Stimulated activated CD8-positive, alpha-beta memory T cell treated with anti-CD3 and anti-CD28 coated beads, Interleukin-7, amount 100 ng/mL, for 48 hours (primary cell): Measurements from ENCODE around the gene IQCF5.
"Not testable (repeated sequence)": the region's sequence is repeated elsewhere in the genome, so short reads cannot be mapped to it uniquely, and the experiment has no call there.

Source experiments
- DNase-seq, 2 donors: peaks; one replicate each; pipeline ENCODE4 v3.0.0-alpha.2; 2020; ENCODE audit warnings: low read depth in 1 of 2; ENCODE audit errors: extremely low read depth in 1 of 2

Gene IQCF5

GRCh38 chr3:51875501-51875900, at the start of gene IQCF5:
IQCF5 (minus strand) TSS chr3:51875601; CDS start chr3:51875531, 70 bp downstream.
- no peak for DNase-seq

- no peak for DNase-seq
Measured at GRCh38 chr3:51921081-51921578, 45.7 kb upstream of the IQCF5 start.

- no peak for DNase-seq
Measured at GRCh38 chr3:51916418-51916817, 41.0 kb upstream of the IQCF5 start.

GRCh38 chr3:51908026-51908425, 32.6 kb upstream of the IQCF5 start:
- DNase-seq = no peak

GRCh38 chr3:51904034-51904823, 28.8 kb upstream of the IQCF5 start:
- no peak for DNase-seq

GRCh38 chr3:51902361-51902760, 27.0 kb upstream of the IQCF5 start:
- DNase-seq = peak in 1 of 2 donors; percentile 42

- DNase-seq = not testable (repeated sequence)
Measured at GRCh38 chr3:51900043-51900442, 24.6 kb upstream of the IQCF5 start.

GRCh38 chr3:51897391-51897790, 22.0 kb upstream of the IQCF5 start:
- DNase-seq = no peak

- DNase-seq = no peak
Measured at GRCh38 chr3:51896607-51897305, 21.4 kb upstream of the IQCF5 start.

- DNase-seq = no peak
Measured at GRCh38 chr3:51894939-51895338, 19.5 kb upstream of the IQCF5 start.

GRCh38 chr3:51894391-51894790, 19.0 kb upstream of the IQCF5 start:
- DNase-seq = no peak

- DNase-seq = no peak
Measured at GRCh38 chr3:51891242-51892039, 16.0 kb upstream of the IQCF5 start.

- DNase-seq = no peak
Measured at GRCh38 chr3:51888463-51889105, 13.2 kb upstream of the IQCF5 start.

- DNase-seq = no peak
Measured at GRCh38 chr3:51887620-51888019, 12.2 kb upstream of the IQCF5 start.

GRCh38 chr3:51886447-51886846, 11.0 kb upstream of the IQCF5 start:
- no peak for DNase-seq

- DNase-seq = no peak
Measured at GRCh38 chr3:51879937-51880336, 4.5 kb upstream of the IQCF5 start.

GRCh38 chr3:51876186-51876585, 785 bp upstream of the IQCF5 start:
- no peak for DNase-seq

GRCh38 chr3:51874889-51875288, 512 bp downstream of the IQCF5 start:
- DNase-seq = no peak

- DNase-seq = no peak
Measured at GRCh38 chr3:51874411-51874810, 990 bp downstream of the IQCF5 start.

- DNase-seq = no peak
Measured at GRCh38 chr3:51873876-51874275, 1.5 kb downstream of the IQCF5 start.

GRCh38 chr3:51873253-51873766, 2.1 kb downstream of the IQCF5 start:
- DNase-seq = no peak
